ENCODE measurements around the gene MLXIP. TPM values are rescaled to one million over a fixed set of nuclear protein-coding genes. Genes with fewer than 3 reads are reported as not detected.

Gene MLXIP
- total RNA-seq, 1 donor from 2014 or later, result 22.6 TPM

GRCh38 chr12:122130150-122130549, 51.6 kb downstream of the MLXIP start:
- intact Hi-C loops (cut with DNase I), result no loop called here
- peak; percentile 33 for DNase-seq
- no peak for ATAC-seq (ENCODE audit: poor library complexity)

GRCh38 chr12:122133192-122133950, 54.8 kb downstream of the MLXIP start:
- intact Hi-C loops (cut with DNase I), result no loop called here
- ATAC-seq (ENCODE audit: poor library complexity), result no peak

GRCh38 chr12:122135437-122136031, 57.0 kb downstream of the MLXIP start:
- DNase-seq (no peak), ATAC-seq (ENCODE audit: poor library complexity) (no peak)
- intact Hi-C loops (cut with DNase I), result no loop called here

More at GRCh38 chr12:122133192-122133950, 54.8 kb downstream of the MLXIP start:
- DNase-seq, result peak; percentile 41

DNA sequence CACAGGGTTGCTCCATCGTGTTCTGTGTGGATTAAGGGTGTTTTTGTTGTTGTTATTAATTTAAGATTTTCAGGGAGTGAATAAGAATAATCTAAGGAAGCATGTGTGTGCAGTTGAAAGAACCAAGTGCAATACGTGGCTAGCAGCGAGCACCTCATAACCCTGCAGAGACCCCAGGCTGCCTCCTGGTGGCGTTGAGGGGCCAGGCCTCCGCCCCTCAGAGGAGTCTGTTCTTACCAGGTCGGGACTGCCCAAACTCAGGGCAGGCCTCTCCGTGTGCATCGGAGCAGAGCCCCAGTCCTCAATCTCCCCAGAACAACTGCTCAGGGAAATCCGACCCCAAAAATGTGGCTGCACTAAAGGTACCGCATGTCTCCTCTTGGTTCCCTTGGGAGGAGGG, 58.7 kb downstream of the MLXIP start:
- no peak for ATAC-seq (ENCODE audit: poor library complexity)
- DNase-seq, result no peak
- intact Hi-C loops (cut with DNase I), result no loop called here

DNA sequence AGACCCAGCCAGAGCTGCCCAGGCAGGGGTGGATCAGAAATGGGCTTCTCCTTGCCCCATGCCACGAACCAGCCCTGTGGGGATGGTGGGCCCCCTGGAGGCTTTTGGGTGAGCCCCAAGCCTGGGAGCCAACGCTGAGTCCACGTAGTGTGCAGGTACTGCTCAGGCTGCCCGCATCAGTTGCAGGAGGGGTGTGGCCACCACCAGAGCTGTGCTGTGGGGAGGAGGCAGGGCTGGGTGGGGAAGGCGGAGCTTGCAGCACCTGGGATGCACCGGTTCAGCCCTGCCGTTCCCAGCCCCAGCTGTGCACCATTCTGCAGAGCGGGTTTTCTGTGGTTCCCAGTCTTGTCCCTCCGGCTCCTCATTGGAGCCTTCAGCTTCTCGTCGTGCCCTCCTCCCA, 59.1 kb downstream of the MLXIP start:
- DNase-seq (no peak), ATAC-seq (ENCODE audit: poor library complexity) (no peak)
- intact Hi-C loops (cut with DNase I), result no loop called here

DNA sequence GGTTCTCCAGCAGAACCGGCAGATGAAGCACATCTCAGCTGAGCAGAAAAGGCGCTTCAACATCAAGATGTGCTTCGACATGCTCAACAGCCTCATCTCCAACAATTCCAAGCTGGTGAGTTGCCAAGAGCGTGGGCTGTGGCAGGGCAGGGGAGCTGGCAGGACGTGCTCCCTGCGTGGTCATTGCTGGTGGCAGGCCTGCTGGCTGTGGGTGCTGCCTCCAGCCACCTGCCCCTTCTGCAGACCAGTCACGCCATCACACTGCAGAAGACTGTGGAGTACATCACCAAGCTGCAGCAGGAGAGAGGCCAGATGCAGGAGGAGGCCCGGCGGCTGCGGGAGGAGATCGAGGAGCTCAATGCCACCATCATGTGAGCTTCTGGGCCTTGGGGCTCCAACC, 59.6 kb downstream of the MLXIP start:
- ATAC-seq (ENCODE audit: poor library complexity) (no peak), DNase-seq (no peak)
- intact Hi-C loops (cut with DNase I), result no loop called here

GRCh38 chr12:122138616-122139015, 60.1 kb downstream of the MLXIP start:
- ATAC-seq (ENCODE audit: poor library complexity), result no peak
- intact Hi-C loops (cut with DNase I), result no loop called here
- no peak for DNase-seq

- intact Hi-C loops (cut with DNase I), result no loop called here
- no peak for ATAC-seq (ENCODE audit: poor library complexity)
- DNase-seq, result no peak
These were observed 60.7 kb downstream of the MLXIP start for GRCh38 chr12:122139266-122139665.

- ATAC-seq (ENCODE audit: poor library complexity) (no peak), DNase-seq (no peak)
- intact Hi-C loops (cut with DNase I), result no loop called here
These were observed 61.4 kb downstream of the MLXIP start for GRCh38 chr12:122139941-122140340.

DNA sequence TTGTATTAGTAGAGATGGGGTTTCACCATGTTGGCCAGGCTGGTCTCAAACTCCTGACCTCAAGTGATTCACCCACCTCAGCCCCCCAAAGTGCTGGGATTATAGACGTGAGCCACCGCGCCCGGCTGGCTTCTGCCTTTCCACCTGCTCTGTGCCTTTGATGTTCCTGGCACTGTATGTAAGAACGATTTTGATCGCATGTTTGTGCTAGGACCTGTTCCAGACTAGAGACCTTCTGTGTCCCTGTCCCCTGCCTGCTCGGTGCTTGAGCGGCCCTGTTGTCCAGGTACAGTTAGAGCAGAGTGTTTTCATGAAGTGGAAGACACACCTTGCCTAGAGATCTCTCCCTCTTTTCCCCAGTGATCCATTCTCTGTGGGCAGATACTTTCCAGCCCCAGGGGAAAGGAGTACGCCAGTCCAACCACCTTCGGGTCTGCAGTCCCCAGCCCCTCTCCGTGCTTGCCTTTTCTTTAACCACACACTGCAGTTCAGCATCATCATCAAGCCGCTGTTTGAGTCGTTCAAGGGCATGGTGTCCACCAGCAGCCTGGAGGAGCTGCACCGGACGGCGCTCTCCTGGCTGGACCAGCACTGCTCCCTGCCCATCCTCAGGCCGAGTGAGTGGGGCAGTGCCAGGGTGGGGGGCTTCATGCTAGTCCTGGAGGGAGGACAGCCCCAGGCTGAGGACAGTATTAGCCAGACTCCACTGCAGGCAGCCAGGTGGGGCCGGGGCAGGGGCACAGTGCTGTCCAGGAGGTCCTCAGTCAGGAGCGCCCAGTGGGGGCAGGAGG, 62.1 kb downstream of the MLXIP start:
- no peak for ATAC-seq (ENCODE audit: poor library complexity)
- intact Hi-C loops (cut with DNase I), result no loop called here
- no peak for DNase-seq

GRCh38 chr12:122141911-122142725, 63.6 kb downstream of the MLXIP start:
- ATAC-seq (ENCODE audit: poor library complexity) (no peak), DNase-seq (no peak)
- intact Hi-C loops (cut with DNase I), result no loop called here

- no peak for ATAC-seq (ENCODE audit: poor library complexity)
- intact Hi-C loops (cut with DNase I), result no loop called here
- DNase-seq, result no peak
These were observed 64.3 kb downstream of the MLXIP start for GRCh38 chr12:122142857-122143256.

DNA sequence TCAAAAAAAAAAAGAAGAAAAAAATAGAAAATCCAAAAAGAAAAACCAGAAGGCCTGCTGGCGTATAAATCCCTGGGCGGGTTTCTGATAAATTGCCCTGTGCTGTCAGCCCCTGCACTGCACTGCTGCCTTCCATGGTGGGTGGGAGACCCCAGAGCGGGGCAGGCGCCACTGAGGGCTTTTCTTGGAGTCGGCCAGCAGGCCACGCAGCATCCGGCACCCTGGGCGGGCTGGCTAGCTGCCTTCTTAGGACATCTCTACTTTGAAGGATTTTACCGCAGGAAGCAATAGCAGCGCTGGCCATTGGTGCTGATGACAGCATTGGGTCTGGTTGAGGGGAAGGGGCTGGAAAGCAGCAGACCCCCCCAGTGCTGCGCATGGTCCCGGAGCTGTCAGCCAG, 66.3 kb downstream of the MLXIP start:
- intact Hi-C loops (cut with DNase I), result no loop called here
- DNase-seq, result no peak
- ATAC-seq (ENCODE audit: poor library complexity), result no peak

DNA sequence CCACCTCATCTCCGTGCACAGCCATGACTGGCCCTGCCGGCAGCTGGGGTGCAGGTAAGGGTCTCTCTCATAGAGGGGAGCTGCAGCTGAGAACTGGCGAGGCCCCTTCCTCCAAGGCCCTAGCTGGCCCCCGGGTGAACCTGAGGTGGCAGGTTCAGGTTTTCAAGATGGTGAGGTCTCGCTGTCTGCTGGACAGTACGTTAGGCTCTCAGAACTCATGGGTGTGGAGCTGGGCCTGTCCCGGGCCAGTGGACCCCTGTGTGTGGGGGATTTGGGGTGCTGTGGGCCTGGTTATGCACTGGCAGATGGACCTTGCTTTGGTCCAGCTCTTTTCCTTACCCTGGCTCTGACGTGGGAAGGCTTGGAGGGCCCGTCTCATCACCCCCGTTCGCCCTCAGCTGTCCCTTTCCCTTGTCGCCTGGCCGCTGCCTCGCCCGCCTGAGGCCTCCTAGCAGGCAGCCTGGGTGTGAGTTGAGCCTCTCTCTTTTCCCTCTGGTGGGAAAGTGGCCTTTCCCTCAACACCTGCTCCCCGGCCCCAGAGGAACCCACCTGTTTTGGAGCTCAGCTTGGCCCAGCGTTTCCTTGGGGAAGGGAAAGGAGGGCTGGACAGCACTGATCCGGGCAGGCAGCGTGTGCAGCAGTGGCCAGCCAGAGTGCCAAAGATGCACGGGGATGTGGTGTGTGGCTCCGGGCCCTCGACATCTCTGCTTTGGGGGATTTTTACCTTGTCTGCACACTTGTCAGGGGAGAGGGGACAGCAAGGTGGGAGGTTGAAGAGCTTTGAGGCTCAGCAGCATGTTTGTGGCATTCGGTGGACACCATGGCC, 67.2 kb downstream of the MLXIP start:
- DNase-seq (no peak), ATAC-seq (ENCODE audit: poor library complexity) (no peak)
- intact Hi-C loops (cut with DNase I), result no loop called here

DNA sequence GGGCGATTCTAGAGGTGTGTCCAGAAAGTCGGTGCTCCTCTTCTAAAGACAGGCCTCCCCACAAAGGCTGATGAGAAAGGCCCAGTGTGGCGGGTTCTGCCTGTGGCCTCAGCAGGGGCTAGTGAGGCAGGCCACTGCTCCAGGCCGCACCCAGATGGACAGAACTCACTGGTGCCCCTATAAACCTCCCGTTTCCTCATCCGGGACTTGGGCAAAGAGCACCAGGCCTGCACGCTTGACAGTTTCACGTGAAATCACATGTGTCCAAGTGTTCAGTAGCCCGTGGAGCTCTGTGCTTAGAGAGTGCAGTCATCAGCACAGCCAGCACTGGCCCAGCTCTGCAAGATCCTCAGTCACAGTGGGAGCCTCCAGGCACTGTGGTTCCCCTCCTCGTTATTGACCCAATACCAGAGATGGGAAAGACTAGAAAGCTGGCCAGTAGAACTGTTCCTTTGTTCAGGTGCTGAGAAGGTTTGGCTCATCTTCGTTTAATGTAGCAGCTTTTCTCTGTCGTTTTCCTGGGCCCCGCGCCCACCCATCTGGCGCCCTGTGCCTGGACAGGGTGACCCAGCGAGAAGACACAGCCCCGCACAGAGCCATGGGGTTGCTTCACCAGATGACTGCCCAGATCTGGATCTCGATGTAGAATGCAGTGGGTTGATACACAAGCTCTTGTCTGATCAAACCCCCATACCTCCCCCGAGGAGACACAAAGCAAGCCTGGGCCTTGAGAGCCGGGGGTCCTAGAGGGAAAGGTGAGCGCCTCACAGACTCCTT, 69.1 kb downstream of the MLXIP start:
- intact Hi-C loops (cut with DNase I), result no loop called here
- DNase-seq, result no peak
- no peak for ATAC-seq (ENCODE audit: poor library complexity)

GRCh38 chr12:122148657-122149056, 70.1 kb downstream of the MLXIP start:
- ATAC-seq (ENCODE audit: poor library complexity) (peak; percentile 24), DNase-seq (no peak)
- intact Hi-C loops (cut with DNase I), result no loop called here

- DNase-seq (no peak), ATAC-seq (ENCODE audit: poor library complexity) (no peak)
- intact Hi-C loops (cut with DNase I), result no loop called here
These were observed 71.6 kb downstream of the MLXIP start for GRCh38 chr12:122150127-122150681.

Measured in Right ventricle myocardium superior (tissue), 1 donor.